Osteoblast (primary cell): ENCODE data around the gene KIAA0408. TPM values are rescaled to one million over a fixed set of nuclear protein-coding genes. Genes with fewer than 3 reads are reported as not detected.

Source experiments
- DNase-seq: peaks from one replicate; pipeline ENCODE4 v3.0.0; 2011; ENCODE audit warnings: low spot score, mixed read lengths; ENCODE audit not compliant: insufficient read length; ENCODE audit errors: missing footprints
- H2AFZ ChIP-seq: 2 replicates; pipeline ENCODE4 v1.6.0; 2011; ENCODE audit warnings: mild to moderate bottlenecking, low read length
- H3K27ac ChIP-seq: 2 replicates; pipeline ENCODE4 v1.5.1; 2011; ENCODE audit warnings: mild to moderate bottlenecking, low read depth, low read length, moderate library complexity
- H3K27me3 ChIP-seq: 2 replicates; pipeline ENCODE4 v1.6.0; 2012; ENCODE audit warnings: mild to moderate bottlenecking, control low read depth, inconsistent platforms, low read length, moderate library complexity; ENCODE audit not compliant: insufficient read depth
- H3K36me3 ChIP-seq: 2 replicates; pipeline ENCODE4 v1.5.1; 2011; ENCODE audit warnings: mild to moderate bottlenecking, low read length, control low read depth, moderate library complexity; ENCODE audit not compliant: insufficient read depth
- H3K4me1 ChIP-seq: 2 replicates; pipeline ENCODE4 v1.5.1; 2011; ENCODE audit warnings: mild to moderate bottlenecking, low read length, control low read depth, moderate library complexity; ENCODE audit not compliant: insufficient read depth
- H3K4me2 ChIP-seq: 2 replicates; pipeline ENCODE4 v1.6.0; 2011; ENCODE audit warnings: mild to moderate bottlenecking, low read length; ENCODE audit not compliant: insufficient read depth
- H3K4me3 ChIP-seq: fragments of 200-600 bp; sonication (generic); 3 replicates; pipeline ENCODE4 v1.5.1; 2012; ENCODE audit warnings: mild to moderate bottlenecking, low read length, inconsistent platforms; ENCODE audit not compliant: insufficient read depth
- H3K79me2 ChIP-seq: 2 replicates; pipeline ENCODE4 v1.6.0; 2012; ENCODE audit warnings: mild to moderate bottlenecking, low read length, control low read depth, inconsistent platforms; ENCODE audit not compliant: insufficient read depth
- H3K9me3 ChIP-seq: 2 replicates; pipeline ENCODE4 v1.5.1; 2011; ENCODE audit warnings: low read depth, low read length, control low read depth
- H4K20me1 ChIP-seq: 2 replicates; pipeline ENCODE4 v1.6.0; 2012; ENCODE audit warnings: mild to moderate bottlenecking, low read length, control low read depth; ENCODE audit not compliant: insufficient read depth
- total RNA-seq: library from RNA; depleted of rRNA; stranded (reverse); fragments of >200 nt; gene quantifications from 2 replicates; pipeline ENCODE4 v1.2.3, GENCODE V29; 2012
- TF ChIP-seq, protein P1 (sequence below): IDR thresholded peaks from 2 replicates; pipeline ENCODE4 v1.5.1; 2011; ENCODE audit warnings: mild to moderate bottlenecking, low read depth, low read length, moderate library complexity; ENCODE audit errors: extremely low read depth

Gene KIAA0408
- total RNA-seq, 1 donor, result 2.5 TPM

DNA sequence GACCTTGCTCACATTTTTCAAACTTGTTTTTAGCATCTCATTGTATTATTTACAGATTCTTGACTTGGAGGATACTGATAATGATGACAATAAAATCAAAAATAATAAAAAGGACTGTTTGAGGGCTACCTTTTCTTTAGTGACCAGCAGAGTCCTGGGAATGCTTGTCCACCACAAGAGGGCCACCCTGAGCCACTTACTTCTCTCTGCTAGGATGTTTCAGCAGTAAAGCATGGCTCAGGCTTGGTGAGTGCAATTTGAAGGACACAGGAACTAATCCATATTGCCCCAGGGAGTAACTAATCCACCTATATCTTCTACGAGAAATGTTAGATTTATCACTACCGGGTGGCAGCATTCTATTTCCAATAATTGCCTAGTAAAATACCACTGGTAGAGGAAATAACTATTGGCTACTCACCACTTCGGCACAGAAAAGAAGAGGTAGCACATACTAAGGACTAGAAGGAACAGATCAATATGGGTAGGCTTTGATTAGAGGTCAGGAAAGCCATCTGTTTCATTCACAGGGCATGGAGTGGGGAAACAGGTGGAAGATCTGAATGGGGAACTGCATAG, 5.8 kb upstream of the KIAA0408 start:
- no peak overlapping the region for H3K4me3 ChIP-seq
- H3K36me3 ChIP-seq, result no peaks in the 10 kb centered on the region
- no peaks in the 10 kb centered on the region for H3K9me3 ChIP-seq
- H3K79me2 ChIP-seq, result no peaks in the 10 kb centered on the region
- H2AFZ ChIP-seq, result no peak overlapping the region
- no peaks in the 10 kb centered on the region for H3K27me3 ChIP-seq
- peak overlapping the region; percentile 37 for H3K4me2 ChIP-seq
- peak overlapping the region; percentile 78 for H3K27ac ChIP-seq
- no peaks in the 10 kb centered on the region for H4K20me1 ChIP-seq
- DNase-seq, result peak; percentile 89
- peaks cover 25% of the 10 kb centered on the region for H3K4me1 ChIP-seq
- TF ChIP-seq, protein P1, sequence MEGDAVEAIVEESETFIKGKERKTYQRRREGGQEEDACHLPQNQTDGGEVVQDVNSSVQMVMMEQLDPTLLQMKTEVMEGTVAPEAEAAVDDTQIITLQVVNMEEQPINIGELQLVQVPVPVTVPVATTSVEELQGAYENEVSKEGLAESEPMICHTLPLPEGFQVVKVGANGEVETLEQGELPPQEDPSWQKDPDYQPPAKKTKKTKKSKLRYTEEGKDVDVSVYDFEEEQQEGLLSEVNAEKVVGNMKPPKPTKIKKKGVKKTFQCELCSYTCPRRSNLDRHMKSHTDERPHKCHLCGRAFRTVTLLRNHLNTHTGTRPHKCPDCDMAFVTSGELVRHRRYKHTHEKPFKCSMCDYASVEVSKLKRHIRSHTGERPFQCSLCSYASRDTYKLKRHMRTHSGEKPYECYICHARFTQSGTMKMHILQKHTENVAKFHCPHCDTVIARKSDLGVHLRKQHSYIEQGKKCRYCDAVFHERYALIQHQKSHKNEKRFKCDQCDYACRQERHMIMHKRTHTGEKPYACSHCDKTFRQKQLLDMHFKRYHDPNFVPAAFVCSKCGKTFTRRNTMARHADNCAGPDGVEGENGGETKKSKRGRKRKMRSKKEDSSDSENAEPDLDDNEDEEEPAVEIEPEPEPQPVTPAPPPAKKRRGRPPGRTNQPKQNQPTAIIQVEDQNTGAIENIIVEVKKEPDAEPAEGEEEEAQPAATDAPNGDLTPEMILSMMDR, result peak; percentile 96

DNA sequence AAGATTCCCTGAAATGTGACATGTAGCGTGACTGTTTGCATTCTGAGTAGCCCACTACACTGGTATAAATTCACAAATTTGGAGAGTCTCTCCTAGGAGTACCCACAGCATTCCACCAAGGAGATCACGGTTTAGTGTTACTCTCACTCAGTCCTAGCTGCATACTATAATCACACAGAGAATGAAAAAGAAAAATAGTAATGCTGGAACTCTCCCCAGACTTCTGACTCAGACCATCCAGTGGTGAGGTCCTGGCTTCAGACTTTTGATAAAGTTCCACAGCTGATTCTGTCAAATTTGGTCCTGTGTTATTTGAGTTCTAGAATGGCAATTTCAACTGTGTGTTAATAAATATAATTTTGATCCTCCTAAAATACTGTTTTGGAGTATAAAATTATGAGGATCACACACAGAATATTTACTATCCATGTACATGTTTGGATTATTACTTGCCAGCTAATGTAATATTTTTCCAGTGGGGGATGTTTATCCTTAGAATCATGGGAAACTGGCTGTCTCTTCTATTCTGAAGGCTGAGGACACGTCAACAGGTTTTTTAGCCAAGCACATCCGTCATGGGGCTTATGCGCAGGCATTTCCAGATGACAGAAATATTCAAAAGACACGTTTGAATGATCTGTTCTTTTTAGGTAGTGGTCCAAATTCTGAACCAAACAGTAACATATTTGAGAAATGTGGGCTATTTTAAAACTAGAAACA, 5.1 kb upstream of the KIAA0408 start:
- H3K36me3 ChIP-seq, result no peaks in the 10 kb centered on the region
- no peaks in the 10 kb centered on the region for H3K9me3 ChIP-seq
- peaks cover 27% of the 10 kb centered on the region for H3K4me1 ChIP-seq
- H3K4me3 ChIP-seq, result no peak overlapping the region
- no peaks in the 10 kb centered on the region for H3K27me3 ChIP-seq
- H3K27ac ChIP-seq, result peak overlapping the region; percentile 78
- H3K4me2 ChIP-seq, result peak overlapping the region; percentile 37
- no peaks in the 10 kb centered on the region for H4K20me1 ChIP-seq
- H2AFZ ChIP-seq, result no peak overlapping the region
- TF ChIP-seq, protein P1, result no peak
- H3K79me2 ChIP-seq, result no peaks in the 10 kb centered on the region
- DNase-seq, result peak; percentile 82

DNA sequence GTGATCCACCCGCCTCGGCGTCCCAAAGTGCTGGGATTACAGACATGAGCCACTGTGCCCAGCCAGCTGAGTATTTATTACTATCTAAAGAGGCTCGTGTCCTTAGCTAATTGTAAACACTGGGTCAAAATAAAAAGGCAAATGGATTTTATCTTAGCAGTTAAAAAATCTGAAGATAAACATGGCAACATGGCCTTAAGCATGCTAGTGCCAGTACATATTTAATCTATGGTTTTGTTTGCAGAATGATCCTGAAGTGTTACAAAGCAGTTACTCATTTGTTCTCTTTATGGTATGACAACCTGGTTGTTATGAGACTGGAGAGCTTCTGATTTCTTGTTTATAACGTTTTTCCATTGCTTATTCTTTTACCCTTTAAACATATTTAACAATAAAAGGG, 3.9 kb upstream of the KIAA0408 start:
- TF ChIP-seq, protein P1, result no peak
- H3K4me3 ChIP-seq, result no peak overlapping the region
- H3K27me3 ChIP-seq, result no peaks in the 10 kb centered on the region
- H2AFZ ChIP-seq, result no peak overlapping the region
- H3K27ac ChIP-seq, result peak overlapping the region; percentile 78
- H3K4me1 ChIP-seq, result peaks cover 39% of the 10 kb centered on the region
- H3K79me2 ChIP-seq, result no peaks in the 10 kb centered on the region
- no peaks in the 10 kb centered on the region for H3K36me3 ChIP-seq
- H4K20me1 ChIP-seq, result no peaks in the 10 kb centered on the region
- no peak for DNase-seq
- no peak overlapping the region for H3K4me2 ChIP-seq
- no peaks in the 10 kb centered on the region for H3K9me3 ChIP-seq

DNA sequence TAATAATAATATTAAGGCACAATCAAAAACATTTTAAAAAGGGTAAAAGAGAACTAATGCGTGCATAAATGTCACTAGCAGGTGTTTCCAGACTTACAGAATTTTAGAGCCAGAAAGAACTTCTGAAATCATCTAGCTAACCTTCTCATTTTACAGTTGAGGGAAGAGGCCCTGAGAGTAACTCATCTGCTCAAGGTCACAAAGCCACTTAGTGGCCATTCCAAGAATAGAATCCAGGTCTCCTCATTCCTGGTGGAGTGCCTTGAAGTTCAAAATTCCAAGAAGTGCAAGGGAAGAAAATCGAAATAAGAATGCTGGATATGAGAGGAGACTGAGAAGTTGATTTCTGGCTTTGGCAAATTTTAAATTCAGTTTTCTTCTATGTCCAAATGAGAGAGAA, 3.2 kb upstream of the KIAA0408 start:
- no peak for DNase-seq
- no peak overlapping the region for H2AFZ ChIP-seq
- TF ChIP-seq, protein P1, result peak; percentile 6
- no peak overlapping the region for H3K4me3 ChIP-seq
- no peaks in the 10 kb centered on the region for H3K27me3 ChIP-seq
- H3K4me2 ChIP-seq, result no peak overlapping the region
- no peaks in the 10 kb centered on the region for H3K79me2 ChIP-seq
- H3K4me1 ChIP-seq, result peaks cover 46% of the 10 kb centered on the region
- no peaks in the 10 kb centered on the region for H3K9me3 ChIP-seq
- H3K27ac ChIP-seq, result no peak overlapping the region
- no peaks in the 10 kb centered on the region for H3K36me3 ChIP-seq
- H4K20me1 ChIP-seq, result no peaks in the 10 kb centered on the region
